ENCODE measurements around the gene VASH2.
"Not testable (repeated sequence)": the region's sequence is repeated elsewhere in the genome, so short reads cannot be mapped to it uniquely, and the experiment has no call there.

The VASH2 gene

DNA sequence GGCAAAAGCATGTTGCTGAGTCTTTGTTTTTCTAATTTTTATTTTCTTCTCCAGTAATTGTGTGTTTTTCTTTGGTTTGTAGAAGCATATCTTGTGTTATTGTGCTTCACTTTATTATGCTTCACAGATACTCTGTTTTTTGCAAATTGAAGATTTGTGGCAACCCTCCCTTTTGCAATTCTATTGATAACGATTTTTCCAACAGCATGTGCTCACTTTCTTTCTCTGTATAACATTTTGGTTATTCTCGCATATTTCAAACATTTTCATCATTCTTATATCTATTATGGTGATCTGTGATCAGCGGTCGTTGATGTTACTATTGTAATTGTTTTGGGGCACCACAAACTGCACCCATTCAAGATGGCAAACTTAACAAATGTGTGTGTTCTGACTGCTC lies 69.1 kb downstream of the VASH2 start:
- H3K4me3 ChIP-seq (ENCODE audit: low read depth, low read length): no peak overlapping the region
- H3K27me3 ChIP-seq (ENCODE audit: control insufficient read depth, insufficient read depth, low read length): no peaks in the 10 kb centered on the region
- no peak overlapping the region for H3K9ac ChIP-seq (ENCODE audit: low read depth, low read length)
- no peaks in the 10 kb centered on the region for H3K9me3 ChIP-seq (ENCODE audit: control insufficient read depth, insufficient read depth, low read length)
- H3K36me3 ChIP-seq (ENCODE audit: control insufficient read depth, insufficient read depth, low read length): no peaks in the 10 kb centered on the region
- H3K4me1 ChIP-seq (ENCODE audit: control insufficient read depth, insufficient read depth, low read length): no peaks in the 10 kb centered on the region

DNA sequence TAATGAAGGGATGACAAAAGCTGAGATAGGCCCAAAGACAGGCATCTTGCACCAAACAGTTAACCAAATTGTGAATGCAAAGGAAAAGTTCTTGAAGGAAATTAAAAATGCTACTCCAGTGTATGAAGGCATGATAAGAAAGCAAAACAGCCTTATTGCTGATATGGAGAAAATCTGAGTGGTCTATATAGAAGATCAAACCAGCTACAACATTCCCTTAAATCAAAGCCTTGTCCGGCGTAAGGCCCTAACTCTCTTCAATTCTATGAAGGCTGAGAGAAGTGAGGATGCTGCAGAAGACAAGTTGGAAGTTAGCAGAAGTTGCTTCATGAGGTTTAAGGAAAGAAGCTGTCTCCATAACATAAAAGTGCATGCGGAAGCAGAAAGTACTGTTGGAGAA lies 69.7 kb downstream of the VASH2 start:
- Histone ChIP-seq H3K9me3 (ENCODE audit: control insufficient read depth, insufficient read depth, low read length) (no peaks in the 10 kb centered on the region), H3K9ac (ENCODE audit: low read depth, low read length) (no peak overlapping the region), H3K4me3 (ENCODE audit: low read depth, low read length) (no peak overlapping the region), H3K36me3 (ENCODE audit: control insufficient read depth, insufficient read depth, low read length) (no peaks in the 10 kb centered on the region), H3K4me1 (ENCODE audit: control insufficient read depth, insufficient read depth, low read length) (no peaks in the 10 kb centered on the region), H3K27me3 (ENCODE audit: control insufficient read depth, insufficient read depth, low read length) (no peaks in the 10 kb centered on the region)

DNA sequence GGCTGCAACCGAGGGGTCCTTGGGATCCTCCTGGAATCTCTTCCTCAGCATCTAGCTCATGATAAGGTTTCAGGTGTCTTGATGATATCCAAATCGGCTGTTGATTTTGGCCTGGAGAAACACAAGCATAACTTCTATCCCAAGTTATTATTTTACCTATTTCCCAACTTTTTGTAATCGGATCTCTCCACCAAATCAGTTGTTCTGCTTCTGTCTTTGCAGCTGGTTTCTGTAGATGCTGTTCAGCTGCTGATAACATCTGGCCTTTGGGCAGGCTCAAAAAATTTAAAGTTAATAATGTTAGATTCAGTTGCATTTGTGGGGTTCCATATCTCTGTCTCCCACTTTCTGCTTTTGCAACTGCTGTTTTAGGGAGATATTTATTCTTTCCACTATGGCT lies 76.7 kb downstream of the VASH2 start:
- not testable (repeated sequence) for H3K9me3 ChIP-seq (ENCODE audit: control insufficient read depth, insufficient read depth, low read length); H3K9ac ChIP-seq (ENCODE audit: low read depth, low read length); H3K27me3 ChIP-seq (ENCODE audit: control insufficient read depth, insufficient read depth, low read length); H3K4me3 ChIP-seq (ENCODE audit: low read depth, low read length); H3K4me1 ChIP-seq (ENCODE audit: control insufficient read depth, insufficient read depth, low read length); H3K36me3 ChIP-seq (ENCODE audit: control insufficient read depth, insufficient read depth, low read length)

DNA sequence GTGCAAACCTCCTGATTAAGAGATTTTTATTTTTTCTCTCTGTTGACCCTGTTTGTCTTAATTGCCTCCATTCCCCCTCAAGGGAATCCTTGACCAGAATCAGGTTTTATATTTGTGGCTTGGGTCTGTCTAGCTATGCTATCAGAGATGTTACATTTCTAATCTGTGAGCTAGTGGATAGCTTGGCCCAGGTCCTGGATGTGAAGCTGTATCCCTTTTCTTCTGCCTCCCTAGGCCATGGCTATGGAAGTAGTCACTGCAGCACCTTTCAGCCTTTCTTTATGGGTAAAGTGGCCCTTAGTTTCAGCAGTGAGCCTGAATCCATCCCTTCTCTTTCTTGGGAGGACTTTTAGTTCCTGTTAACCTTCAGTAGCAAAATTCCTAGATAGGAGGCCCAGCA lies 82.3 kb downstream of the VASH2 start:
- H3K4me1 ChIP-seq (ENCODE audit: control insufficient read depth, insufficient read depth, low read length): no peaks in the 10 kb centered on the region
- no peak overlapping the region for H3K4me3 ChIP-seq (ENCODE audit: low read depth, low read length)
- no peaks in the 10 kb centered on the region for H3K9me3 ChIP-seq (ENCODE audit: control insufficient read depth, insufficient read depth, low read length)
- no peaks in the 10 kb centered on the region for H3K27me3 ChIP-seq (ENCODE audit: control insufficient read depth, insufficient read depth, low read length)
- H3K9ac ChIP-seq (ENCODE audit: low read depth, low read length): no peak overlapping the region
- H3K36me3 ChIP-seq (ENCODE audit: control insufficient read depth, insufficient read depth, low read length): no peaks in the 10 kb centered on the region

DNA sequence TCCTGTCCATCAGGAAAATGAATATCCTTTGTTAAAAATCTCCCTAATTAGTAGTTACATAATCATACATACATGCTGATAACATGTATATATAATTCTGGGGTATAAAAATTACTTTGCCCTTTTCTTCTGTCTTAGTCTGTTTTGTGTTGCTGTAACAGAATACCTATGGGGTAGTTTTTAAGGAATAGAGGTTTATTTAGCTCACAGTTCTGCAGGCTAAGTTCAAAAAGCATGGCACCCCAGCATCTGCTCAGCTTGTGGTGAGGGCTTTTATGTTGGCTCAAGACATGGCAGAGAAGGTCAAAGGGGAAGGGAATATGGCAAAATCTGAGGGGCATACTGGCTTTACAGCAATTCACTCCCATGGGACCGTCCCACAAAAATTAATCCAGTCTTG lies 84.4 kb downstream of the VASH2 start:
- H3K4me3 ChIP-seq (ENCODE audit: low read depth, low read length): no peak overlapping the region
- no peak overlapping the region for H3K9ac ChIP-seq (ENCODE audit: low read depth, low read length)
- H3K27me3 ChIP-seq (ENCODE audit: control insufficient read depth, insufficient read depth, low read length): no peaks in the 10 kb centered on the region
- no peaks in the 10 kb centered on the region for H3K36me3 ChIP-seq (ENCODE audit: control insufficient read depth, insufficient read depth, low read length)
- no peaks in the 10 kb centered on the region for H3K4me1 ChIP-seq (ENCODE audit: control insufficient read depth, insufficient read depth, low read length)
- no peaks in the 10 kb centered on the region for H3K9me3 ChIP-seq (ENCODE audit: control insufficient read depth, insufficient read depth, low read length)

DNA sequence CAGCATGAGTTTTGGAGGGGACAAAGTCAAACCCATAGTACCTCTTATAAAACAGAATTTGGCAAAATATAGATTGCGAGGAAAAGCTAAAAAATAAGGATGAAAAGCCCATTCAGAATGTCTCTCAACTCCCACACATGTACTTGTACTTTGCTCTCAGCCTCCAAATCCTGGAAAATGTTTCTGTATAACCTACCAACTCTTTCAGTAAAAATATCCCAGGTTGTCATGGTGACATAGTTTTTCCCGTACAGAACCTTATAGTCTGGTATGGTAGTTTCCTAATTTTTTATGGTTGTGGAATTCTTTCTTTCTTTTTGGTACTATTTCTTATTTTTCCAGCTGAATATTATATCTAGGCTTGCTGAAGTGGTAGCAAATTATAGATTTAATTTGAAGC lies 85.2 kb downstream of the VASH2 start:
- Histone ChIP-seq H3K4me1 (ENCODE audit: control insufficient read depth, insufficient read depth, low read length) (no peaks in the 10 kb centered on the region), H3K9me3 (ENCODE audit: control insufficient read depth, insufficient read depth, low read length) (no peaks in the 10 kb centered on the region), H3K36me3 (ENCODE audit: control insufficient read depth, insufficient read depth, low read length) (no peaks in the 10 kb centered on the region), H3K4me3 (ENCODE audit: low read depth, low read length) (no peak overlapping the region), H3K9ac (ENCODE audit: low read depth, low read length) (no peak overlapping the region), H3K27me3 (ENCODE audit: control insufficient read depth, insufficient read depth, low read length) (no peaks in the 10 kb centered on the region)
